ENCODE results near the gene LRRK1.

GRCh38 chr15:101099183-101099582, 180.0 kb downstream of the LRRK1 start:
- TF ChIP-seq ELK1 (IDR thresholded peaks at IDR 0.05; ENCODE audit: borderline replicate concordance, low read depth, low read length): no peak
- no peak for TF ChIP-seq POLR2A (IDR thresholded peaks at IDR 0.05; ENCODE audit: low read depth, low read length)
